Lower leg skin (tissue), 4 donors: ENCODE measurements around the gene CLDN3. TPM values are rescaled to one million over a fixed set of nuclear protein-coding genes. Genes with fewer than 3 reads are reported as not detected.
A peak's percentile ranks its signal among the peaks of the same experiment; 100 is the strongest.

Source experiments
- DNase-seq, 2 donors: peaks; one replicate each; pipeline ENCODE4 v3.0.0-alpha.2; 2019; ENCODE audit warnings: low spot score in 2 of 2
- H3K4me3 ChIP-seq: fragments of 200-600 bp; sonication (generic); 2 replicates; pipeline ENCODE4 v1.5.1; 2017; ENCODE audit warnings: mild to moderate bottlenecking, low read depth; ENCODE audit not compliant: poor library complexity, severe bottlenecking
- POLR2A ChIP-seq, 2 donors: fragments of 450-650 bp; IDR thresholded peaks; one replicate each; pipeline ENCODE4 v1.6.1; 2016 to 2017; ENCODE audit warnings: antibody characterized with exemption in 2 of 2, mild to moderate bottlenecking in 1 of 2, moderate library complexity in 1 of 2
- WGBS, 2 donors: methylation state at CpG; one replicate each; pipeline ENCODE4 v1.1.5; 2018; 5-methylcytosine and 5-hydroxymethylcytosine counted together
- intact Hi-C: fragments of 100-400 bp; cut with DNase I; formaldehyde crosslinking; loops from one replicate; pipeline ENCODE4 v1.15.0; 2023; ENCODE audit warnings: low total_unique reads
- total RNA-seq, 4 donors: library from RNA; depleted of rRNA; stranded (reverse); fragments of >200 nt; gene quantifications; one replicate each; pipeline ENCODE4 v1.1.0, GENCODE V29; 2016
- TF ChIP-seq, protein P1 (sequence below), 3 donors: fragments of 450-650 bp; IDR thresholded peaks; one replicate each; pipeline ENCODE4 v1.5.1; 2016; ENCODE audit warnings: antibody characterized with exemption in 3 of 3, mild to moderate bottlenecking in 3 of 3, moderate library complexity in 2 of 3

The CLDN3 gene
- total RNA-seq, 4 donors from 2014 or later: 11.8 to 24.3 (median 19.3) TPM

- WGBS, 2 donors: 57 to 63% methylated on average over 15 of the region's 16 CpGs
- intact Hi-C loops: loop anchor here (5.0 kb wide), 2 partner anchors 107 to 122 kb away; partner anchors contain the start of gene METTL27
- TF ChIP-seq, protein P1, sequence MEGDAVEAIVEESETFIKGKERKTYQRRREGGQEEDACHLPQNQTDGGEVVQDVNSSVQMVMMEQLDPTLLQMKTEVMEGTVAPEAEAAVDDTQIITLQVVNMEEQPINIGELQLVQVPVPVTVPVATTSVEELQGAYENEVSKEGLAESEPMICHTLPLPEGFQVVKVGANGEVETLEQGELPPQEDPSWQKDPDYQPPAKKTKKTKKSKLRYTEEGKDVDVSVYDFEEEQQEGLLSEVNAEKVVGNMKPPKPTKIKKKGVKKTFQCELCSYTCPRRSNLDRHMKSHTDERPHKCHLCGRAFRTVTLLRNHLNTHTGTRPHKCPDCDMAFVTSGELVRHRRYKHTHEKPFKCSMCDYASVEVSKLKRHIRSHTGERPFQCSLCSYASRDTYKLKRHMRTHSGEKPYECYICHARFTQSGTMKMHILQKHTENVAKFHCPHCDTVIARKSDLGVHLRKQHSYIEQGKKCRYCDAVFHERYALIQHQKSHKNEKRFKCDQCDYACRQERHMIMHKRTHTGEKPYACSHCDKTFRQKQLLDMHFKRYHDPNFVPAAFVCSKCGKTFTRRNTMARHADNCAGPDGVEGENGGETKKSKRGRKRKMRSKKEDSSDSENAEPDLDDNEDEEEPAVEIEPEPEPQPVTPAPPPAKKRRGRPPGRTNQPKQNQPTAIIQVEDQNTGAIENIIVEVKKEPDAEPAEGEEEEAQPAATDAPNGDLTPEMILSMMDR (IDR thresholded peaks at IDR 0.05): peak in 1 of 3 donors; percentile 20
- no peak for TF ChIP-seq POLR2A (IDR thresholded peaks at IDR 0.05)
- no peak overlapping the region for H3K4me3 ChIP-seq
- DNase-seq: peak in 1 of 2 donors; percentile 96
Measured at GRCh38 chr7:73734619-73735527, 35.2 kb downstream of the CLDN3 start.

DNA sequence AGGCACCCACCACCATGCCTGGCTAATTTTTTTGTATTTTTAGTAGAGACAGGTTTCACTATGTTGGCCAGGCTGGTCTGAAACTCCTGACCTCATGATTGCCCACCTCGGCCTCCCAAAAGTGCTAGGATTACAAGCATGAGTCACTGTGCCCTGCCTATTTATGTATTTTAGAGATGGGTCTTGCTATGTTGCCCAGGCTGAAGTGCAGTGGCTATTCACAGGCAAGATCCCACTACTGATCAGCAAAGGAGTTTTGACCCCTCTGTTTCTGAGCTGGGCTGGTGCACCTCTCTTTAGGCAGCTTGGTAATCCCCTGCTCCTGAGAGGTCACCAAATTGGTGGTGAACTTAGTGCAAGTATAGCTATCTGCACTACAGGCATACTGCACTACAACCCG lies 37.7 kb downstream of the CLDN3 start:
- no peak for DNase-seq
- 50 to 76% methylated on average over 2 of the region's 2 CpGs for WGBS, 2 donors
- H3K4me3 ChIP-seq: no peak overlapping the region
- TF ChIP-seq POLR2A (IDR thresholded peaks at IDR 0.05): no peak
- TF ChIP-seq, protein P1 (IDR thresholded peaks at IDR 0.05): no peak
- intact Hi-C loops: no loop called here

- intact Hi-C loops: no loop called here
- no peak for DNase-seq
- no peak overlapping the region for H3K4me3 ChIP-seq
- no peak for TF ChIP-seq POLR2A (IDR thresholded peaks at IDR 0.05)
- TF ChIP-seq, protein P1 (IDR thresholded peaks at IDR 0.05): no peak
- 39 to 43% methylated on average over 3 of the region's 3 CpGs for WGBS, 2 donors
Measured at GRCh38 chr7:73730485-73730884, 39.6 kb downstream of the CLDN3 start.

DNA sequence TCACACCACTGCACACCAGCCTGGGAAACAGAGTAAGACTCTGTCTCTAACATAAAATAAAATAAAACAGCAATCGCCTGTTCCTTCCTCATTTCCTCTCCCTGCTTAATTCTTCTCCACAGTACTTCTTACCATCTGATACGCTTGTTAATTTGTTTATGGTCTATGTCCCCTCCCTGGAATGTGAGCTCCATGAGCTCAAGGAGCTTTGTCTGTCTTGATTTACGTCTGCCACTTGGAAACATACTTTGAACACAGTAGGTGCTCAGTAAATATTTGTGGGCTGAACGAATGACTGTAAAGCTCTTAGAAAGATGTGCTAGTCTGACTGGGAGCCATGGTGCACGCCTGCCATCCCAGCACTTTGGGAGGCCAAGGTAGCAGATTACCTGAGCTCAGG lies 41.5 kb downstream of the CLDN3 start:
- no peak for DNase-seq
- no peak for TF ChIP-seq POLR2A (IDR thresholded peaks at IDR 0.05)
- TF ChIP-seq, protein P1 (IDR thresholded peaks at IDR 0.05): no peak
- WGBS, 2 donors: 52 to 62% methylated on average over 5 of the region's 5 CpGs
- H3K4me3 ChIP-seq: no peak overlapping the region
- intact Hi-C loops: loop anchor here (5.0 kb wide), 1 partner anchor 121 kb away; no protein-coding TSS in a partner anchor

GRCh38 chr7:73727952-73728351 lies 42.1 kb downstream of the CLDN3 start:
- H3K4me3 ChIP-seq: no peak overlapping the region
- DNase-seq: no peak
- no peak for TF ChIP-seq POLR2A (IDR thresholded peaks at IDR 0.05)
- TF ChIP-seq, protein P1 (IDR thresholded peaks at IDR 0.05): no peak
- intact Hi-C loops: loop anchor here (5.0 kb wide), 1 partner anchor 121 kb away; no protein-coding TSS in a partner anchor
- 83 to 85% methylated on average over 3 of the region's 3 CpGs for WGBS, 2 donors
